NCI-H82 treated with DMSO at 0.1 percent for 48 hours (cell line): ENCODE results near the gene HSPA12B.

Source experiments
- DNase-seq: peaks from one replicate; lab custom pipeline; 2025; ENCODE audit not compliant: unreplicated experiment; lab: John Stamatoyannopoulos, UW

HSPA12B gene

GRCh38 chr20:3744806-3745685, 12.6 kb downstream of the HSPA12B start:
- DNase-seq, result peak; percentile 16

GRCh38 chr20:3745686-3746173, 13.2 kb downstream of the HSPA12B start:
- DNase-seq, result no peak

- DNase-seq, result no peak
These were observed 15.0 kb downstream of the HSPA12B start for GRCh38 chr20:3747471-3747870.

- no peak for DNase-seq
These were observed 15.6 kb downstream of the HSPA12B start for GRCh38 chr20:3748073-3748472.

GRCh38 chr20:3749087-3749688, 16.7 kb downstream of the HSPA12B start:
- DNase-seq, result no peak

GRCh38 chr20:3749689-3750531, 17.4 kb downstream of the HSPA12B start:
- peak; percentile 33 for DNase-seq

GRCh38 chr20:3751305-3751674, 18.8 kb downstream of the HSPA12B start:
- DNase-seq, result no peak

- DNase-seq, result peak; percentile 36
These were observed 19.3 kb downstream of the HSPA12B start for GRCh38 chr20:3751675-3752385.

GRCh38 chr20:3752386-3752759, 19.9 kb downstream of the HSPA12B start:
- DNase-seq, result no peak

- peak; percentile 41 for DNase-seq
These were observed 20.6 kb downstream of the HSPA12B start for GRCh38 chr20:3753098-3753497.

- DNase-seq, result no peak
These were observed 21.2 kb downstream of the HSPA12B start for GRCh38 chr20:3753501-3754275.

GRCh38 chr20:3754276-3754630, 21.8 kb downstream of the HSPA12B start:
- no peak for DNase-seq

GRCh38 chr20:3755269-3755668, 22.8 kb downstream of the HSPA12B start:
- DNase-seq, result no peak

GRCh38 chr20:3755814-3756480, 23.5 kb downstream of the HSPA12B start:
- DNase-seq, result no peak

- no peak for DNase-seq
These were observed 24.8 kb downstream of the HSPA12B start for GRCh38 chr20:3757268-3757667.

GRCh38 chr20:3758566-3758965, 26.1 kb downstream of the HSPA12B start:
- DNase-seq, result no peak

- DNase-seq, result no peak
These were observed 26.9 kb downstream of the HSPA12B start for GRCh38 chr20:3759316-3759823.

GRCh38 chr20:3759884-3760283, 27.4 kb downstream of the HSPA12B start:
- no peak for DNase-seq

GRCh38 chr20:3760655-3761348, 28.3 kb downstream of the HSPA12B start:
- DNase-seq, result no peak
